Hematopoietic multipotent progenitor cell treated with erythropoietin and hydrocortisone succinate and interleukin-3 and kit ligand, for 4 days (in vitro differentiated cells): ENCODE data around the gene GALNT9.

Experiments used
- DNase-seq: peaks from one replicate; pipeline ENCODE4 v3.0.0-alpha.2; 2015

GALNT9 gene

GRCh38 chr12:132178801-132179401 is 150.5 kb downstream of the GALNT9 start:
- no peak for DNase-seq

DNA sequence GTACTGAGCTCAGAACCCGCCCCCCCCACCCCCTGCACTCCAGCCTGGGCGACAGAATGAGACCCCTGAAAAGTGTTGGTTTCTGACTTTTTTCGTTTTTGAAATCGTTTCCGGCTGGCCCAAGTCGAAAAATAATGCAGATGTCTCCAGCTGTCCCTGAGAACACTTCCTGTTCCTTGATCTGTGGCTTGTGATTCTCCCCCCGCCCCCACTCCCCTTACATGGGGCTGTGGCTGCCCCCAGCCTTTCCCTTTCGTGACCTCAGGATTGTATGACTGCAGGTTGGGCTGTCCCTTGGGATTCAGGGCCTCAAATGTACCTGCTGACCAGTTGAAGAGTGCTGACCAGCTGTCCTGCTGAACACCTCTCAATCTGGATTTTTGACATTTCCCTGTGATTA is 151.1 kb downstream of the GALNT9 start:
- DNase-seq: peak; percentile 37

- DNase-seq: no peak
Measured at GRCh38 chr12:132176920-132177551, 152.4 kb downstream of the GALNT9 start.

GRCh38 chr12:132176385-132176919 is 152.9 kb downstream of the GALNT9 start:
- DNase-seq: no peak

DNA sequence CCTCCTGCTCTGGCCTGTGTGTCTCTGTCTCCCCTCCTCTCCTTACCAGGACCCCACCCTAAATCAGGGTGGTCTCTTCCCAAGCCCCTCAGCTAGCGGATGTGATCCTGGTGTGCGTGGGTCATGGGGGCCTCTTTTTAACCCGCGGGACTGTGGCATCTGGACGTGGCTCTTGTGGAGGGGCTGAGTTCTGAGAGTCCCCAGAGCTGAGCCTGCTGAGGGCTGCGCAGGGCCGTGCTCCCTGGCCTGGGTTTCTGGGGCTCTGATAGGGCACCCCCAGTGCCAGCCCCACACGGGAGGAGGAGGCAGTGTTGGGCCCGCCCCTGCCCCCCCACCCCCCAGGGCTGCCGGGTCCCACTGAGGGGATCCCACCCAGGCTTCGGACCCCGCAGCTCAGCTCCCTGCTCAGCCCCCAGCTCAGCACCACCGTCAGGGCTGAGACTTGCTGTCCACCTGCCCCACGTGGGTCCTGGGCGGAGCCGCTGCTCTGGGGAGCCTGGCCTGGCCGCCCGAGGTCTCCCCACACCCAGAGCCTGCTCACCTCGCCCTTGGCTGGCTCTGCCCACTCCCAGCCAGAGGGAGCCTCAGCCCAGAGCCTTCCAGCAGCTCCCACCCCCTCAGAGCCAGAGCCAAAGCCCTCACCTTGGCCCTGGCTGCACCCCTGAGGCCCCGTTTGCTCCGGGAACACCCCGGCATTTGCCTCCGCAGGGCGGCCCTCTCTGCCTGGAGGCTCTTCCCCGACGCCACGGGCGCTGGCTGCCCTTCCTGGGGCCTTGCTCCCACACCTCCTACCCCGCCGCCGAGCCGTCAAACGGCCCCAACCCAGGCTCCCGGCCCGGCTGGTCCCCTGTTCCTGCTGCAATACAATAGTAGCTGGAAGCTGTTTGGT is 153.6 kb downstream of the GALNT9 start:
- DNase-seq: no peak

DNA sequence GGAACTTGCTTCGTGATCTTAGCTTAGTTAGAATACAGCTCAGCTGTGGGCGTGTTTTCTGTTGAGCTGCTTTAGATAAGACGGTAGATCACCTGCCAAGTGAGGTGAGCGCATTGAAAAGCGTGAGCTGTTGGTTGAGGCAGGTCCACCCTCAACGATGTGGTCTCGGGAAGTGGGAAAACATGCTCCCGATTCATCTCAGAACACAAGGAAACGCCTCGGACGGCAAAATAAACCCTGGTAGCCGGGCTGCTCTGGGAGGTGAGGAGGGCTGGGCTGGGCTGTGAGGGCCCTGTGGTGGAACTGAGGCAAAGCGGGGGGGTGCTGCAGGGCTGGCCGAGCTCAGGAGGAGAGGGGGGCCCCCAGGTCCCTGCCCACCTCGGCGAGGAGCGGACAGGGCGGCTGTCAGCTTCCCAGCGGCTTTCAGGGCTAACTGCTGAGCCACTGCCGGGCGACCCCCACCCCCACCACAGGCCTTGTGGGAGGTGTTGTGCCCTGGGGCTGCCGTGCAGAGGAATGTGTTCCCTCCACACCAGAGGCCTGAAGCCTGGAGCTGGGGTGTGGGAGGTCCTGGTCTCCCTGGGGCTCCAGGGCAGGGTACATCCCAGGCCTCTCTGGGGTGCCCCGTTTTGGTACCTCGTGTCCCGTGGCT is 154.4 kb downstream of the GALNT9 start:
- no peak for DNase-seq

DNA sequence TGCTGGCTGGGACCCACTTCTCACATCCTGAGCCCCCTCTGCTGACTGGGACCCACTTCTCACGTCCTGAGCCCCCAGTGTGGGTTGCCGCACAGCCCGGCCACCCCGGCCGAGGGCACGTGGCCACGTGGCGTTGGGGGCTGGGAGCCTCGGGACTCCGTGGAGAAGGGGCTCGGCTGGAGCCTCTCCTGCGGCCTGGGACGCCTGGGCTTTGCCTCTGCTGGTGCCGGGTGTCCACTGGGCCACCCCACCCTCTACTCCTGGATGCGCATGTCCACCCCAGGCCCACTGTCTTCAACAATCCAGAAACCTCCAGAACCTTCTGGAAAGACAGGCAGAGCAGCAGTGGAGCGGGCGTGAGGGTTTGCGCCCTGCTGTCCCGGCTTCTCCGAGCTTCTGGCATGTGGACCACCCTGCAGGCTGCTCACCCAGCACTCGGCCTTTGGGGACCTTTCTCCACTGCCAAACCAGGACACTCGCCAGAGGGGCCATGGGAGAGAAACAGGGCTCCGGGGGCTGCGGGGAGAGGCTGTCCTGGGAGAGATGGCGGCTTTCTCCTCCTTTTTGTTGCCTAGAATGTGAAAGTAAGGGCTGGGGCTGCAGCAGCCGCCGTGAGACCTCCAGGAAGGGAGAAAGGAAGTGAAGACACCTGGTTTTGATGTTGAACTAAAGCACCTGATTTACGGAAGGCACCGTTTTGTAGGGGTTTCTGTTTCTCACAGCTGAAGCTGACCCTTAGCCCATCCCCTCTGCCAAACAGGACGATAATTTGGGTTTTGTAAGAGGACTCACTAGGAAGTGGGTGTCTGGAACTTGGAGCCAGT is 155.2 kb downstream of the GALNT9 start:
- DNase-seq: no peak

DNA sequence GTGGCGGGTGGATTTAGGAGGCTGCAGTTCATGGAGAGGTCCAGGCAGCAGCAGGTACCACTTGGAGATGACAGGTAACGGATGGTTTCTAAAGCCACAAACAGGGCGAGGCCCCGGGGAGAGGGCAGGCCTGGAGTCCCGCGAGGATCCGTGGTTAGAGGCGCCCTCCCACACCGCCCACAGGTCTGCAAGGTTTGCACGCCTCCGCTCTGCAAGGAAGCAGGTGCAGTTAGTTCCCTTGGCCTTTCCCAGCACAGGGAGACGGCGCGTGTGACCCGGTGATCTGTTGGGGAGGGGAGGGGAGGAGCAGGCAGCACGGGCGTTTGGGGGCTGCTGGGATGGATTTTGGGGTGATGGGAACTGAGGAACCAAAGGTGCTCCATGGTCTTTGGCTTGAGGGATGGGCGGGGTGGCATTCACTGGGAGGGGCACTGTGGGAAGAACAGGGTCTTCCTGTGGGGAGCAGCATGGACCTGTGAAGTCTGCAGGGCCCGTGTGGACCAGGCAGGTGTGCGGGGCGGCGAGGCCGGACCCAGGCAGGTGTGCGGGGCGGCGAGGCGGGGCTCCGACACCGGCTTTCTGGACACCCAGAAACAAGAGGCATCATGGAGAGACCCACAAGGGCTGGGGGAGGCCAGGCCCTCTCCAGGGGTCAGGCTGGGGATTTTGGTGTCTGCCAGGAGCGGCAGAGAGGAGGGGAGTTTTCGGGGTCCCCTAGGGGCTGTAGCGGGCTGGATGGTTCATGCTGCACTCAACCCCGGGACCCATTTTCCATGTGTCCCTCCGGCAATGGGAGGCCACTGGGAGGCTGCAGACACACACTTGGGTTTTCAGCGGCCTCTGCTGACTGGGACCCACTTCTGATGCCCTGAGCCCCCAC is 156.0 kb downstream of the GALNT9 start:
- no peak for DNase-seq

- DNase-seq: no peak
Measured at GRCh38 chr12:132172619-132173018, 156.8 kb downstream of the GALNT9 start.

- DNase-seq: no peak
Measured at GRCh38 chr12:132171968-132172521, 157.3 kb downstream of the GALNT9 start.

DNA sequence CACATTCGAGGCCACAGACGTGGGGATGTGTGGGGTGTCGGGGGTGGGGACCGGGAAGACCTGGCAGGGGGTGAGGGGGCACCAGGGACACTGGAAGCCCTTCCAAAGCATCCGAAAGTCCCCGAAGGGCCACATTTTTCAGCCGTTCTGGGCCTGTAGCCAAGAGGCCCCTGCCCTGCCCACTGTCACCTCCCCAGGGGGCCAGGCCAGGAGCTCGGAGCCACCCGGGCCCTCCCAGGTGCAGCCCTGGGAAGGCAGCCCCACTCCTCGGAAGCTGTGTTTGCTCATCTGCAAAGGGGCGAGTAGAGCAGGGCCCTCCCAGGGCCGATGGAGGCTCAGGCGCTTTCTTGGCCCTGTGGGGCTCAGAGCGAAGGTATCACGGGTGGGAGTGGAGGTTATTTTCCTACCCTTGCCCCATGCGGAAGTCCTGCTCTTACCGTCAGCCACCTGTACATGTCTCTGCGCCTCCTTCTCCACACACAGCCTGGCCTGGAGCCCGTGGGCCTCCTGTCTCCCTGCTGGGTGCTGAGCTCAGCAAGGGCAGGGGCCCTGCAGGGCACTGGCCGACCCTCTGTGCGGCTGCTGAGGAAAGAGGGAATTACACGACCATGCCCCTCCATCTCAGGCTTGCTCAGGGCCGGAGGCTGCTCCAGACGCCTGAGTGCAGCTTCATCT is 158.0 kb downstream of the GALNT9 start:
- DNase-seq: no peak

GRCh38 chr12:132170637-132171292 is 158.6 kb downstream of the GALNT9 start:
- DNase-seq: no peak

GRCh38 chr12:132170094-132170636 is 159.2 kb downstream of the GALNT9 start:
- no peak for DNase-seq

DNA sequence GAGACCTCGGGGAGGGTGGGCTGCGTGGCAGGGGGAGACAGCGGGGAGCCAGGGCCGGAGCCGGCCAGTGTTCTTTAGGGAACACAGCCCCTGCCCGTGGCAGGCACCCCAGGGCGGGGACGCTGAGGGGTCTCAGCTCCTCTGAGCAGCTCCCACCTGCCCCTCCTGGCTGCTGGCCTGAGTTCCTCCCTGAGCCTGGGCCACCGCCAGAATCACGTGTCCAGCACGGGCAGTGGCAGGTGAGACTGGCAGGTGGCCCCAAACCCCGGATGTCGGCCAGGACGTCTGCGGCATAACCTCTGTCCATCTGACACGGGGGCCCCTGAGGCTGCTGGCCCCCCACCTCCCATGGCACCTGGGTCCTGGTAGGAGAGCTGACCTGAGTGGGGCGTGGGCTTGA is 160.0 kb downstream of the GALNT9 start:
- DNase-seq: no peak

DNA sequence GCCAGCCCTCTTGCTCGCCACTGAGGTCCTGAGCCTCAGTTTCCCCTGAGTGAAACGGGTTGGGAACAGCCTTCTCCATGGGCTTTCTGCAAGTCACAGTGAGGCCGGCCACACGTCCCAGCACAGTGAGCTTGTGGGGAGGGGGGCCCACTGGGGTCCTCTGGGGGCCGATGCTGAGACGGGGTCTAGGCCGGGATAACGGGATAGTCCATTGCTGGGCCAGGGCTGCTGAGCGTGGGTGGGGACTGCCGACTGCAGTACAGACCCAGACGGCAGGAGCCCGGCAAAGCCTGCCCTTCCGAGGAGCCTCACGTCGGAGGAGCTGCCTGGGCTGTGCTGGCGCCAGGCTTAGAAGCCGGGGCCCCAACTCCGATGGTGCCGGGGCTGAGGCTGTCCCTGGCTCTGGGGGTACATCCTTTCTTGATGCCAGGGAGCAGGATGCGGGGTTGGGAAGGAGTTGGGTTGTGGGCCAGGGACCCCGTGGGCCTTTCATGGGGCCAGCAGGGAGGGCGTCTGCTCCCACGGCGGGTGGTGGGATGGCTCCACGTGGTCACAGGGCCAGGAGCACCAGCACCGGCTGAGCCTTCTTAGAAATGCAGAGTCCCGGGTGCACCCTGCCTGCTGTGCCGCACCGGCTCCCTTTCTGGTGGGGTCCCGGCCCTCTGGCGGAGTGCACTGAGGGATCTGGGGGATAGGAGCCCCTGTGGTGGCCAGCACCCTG is 160.9 kb downstream of the GALNT9 start:
- DNase-seq: no peak

- peak; percentile 22 for DNase-seq
Measured at GRCh38 chr12:132167611-132168310, 161.6 kb downstream of the GALNT9 start.

GRCh38 chr12:132166801-132167591 is 162.4 kb downstream of the GALNT9 start:
- no peak for DNase-seq
